ENCODE data around the gene ARPC4.

- no peak for TF ChIP-seq CTCF (IDR thresholded peaks at IDR 0.05)
- no peak for TF ChIP-seq POLR2A (IDR thresholded peaks at IDR 0.05)
Measured at GRCh38 chr3:9803494-9803893, 10.6 kb downstream of the ARPC4 start.
